HepG2 (cell line): ENCODE data around the gene MAP9. TPM values are rescaled to one million over a fixed set of nuclear protein-coding genes. Genes with fewer than 3 reads are reported as not detected.
"Not testable (repeated sequence)": the region's sequence is repeated elsewhere in the genome, so short reads cannot be mapped to it uniquely, and the experiment has no call there.

ENCODE experiments used
- ATAC-seq: fragments of 200-7000 bp; cut with Tn5 transposase; 3 replicates; pipeline ENCODE4 v1.9.1; 2020; ENCODE audit warnings: mild to moderate bottlenecking, moderate library complexity
- BruUV-seq: library from RNA; stranded (reverse); fragments of 400-500 nt; replicated peaks from 2 replicates; lab custom pipeline; 2021; lab: Mats Ljungman, UMichigan
- CTCF ChIA-PET: fragments of 300-600 bp; formaldehyde crosslinking; extraction: SDS; loops from one replicate; lab custom pipeline; 2021; ENCODE audit warnings: low total read pairs, inconsistent platforms, low intra/inter-chr PET ratio; lab: Yijun Ruan, JAX
- POLR2A ChIA-PET: fragments of 350-600 bp; sonication (Branson Sonifier 250); formaldehyde crosslinking; loops from one replicate; lab custom pipeline; 2020; ENCODE audit warnings: antibody characterized with exemption, inconsistent platforms; lab: Yijun Ruan, JAX
- DNase-seq: peaks from one replicate; pipeline ENCODE4 v3.0.0-alpha.2; 2015; ENCODE audit warnings: low spot score
- FAIRE-seq: peaks from 3 replicates; lab custom pipeline; 2011; peaks lifted over from hg19 to GRCh38; lab: Jason Lieb, UNC
- H2AFZ ChIP-seq: one replicate; pipeline ENCODE4 v1.6.1; 2011; ENCODE audit warnings: low read length, inconsistent platforms
- H3K27ac ChIP-seq: fragments of 300-600 bp; 3 replicates; pipeline ENCODE4 v1.8.0; 2011; ENCODE audit warnings: mixed run types, mild to moderate bottlenecking, mixed read lengths, low read length, inconsistent platforms; ENCODE audit not compliant: insufficient read depth; ENCODE audit errors: extremely low read length
- H3K27me3 ChIP-seq, 2 experiments: fragments of 200-600 bp in 1 of 2; 2 replicates in 1 of 2; 3 replicates in 1 of 2; pipeline versions ENCODE4 v1.6.0 to v1.8.0; 2011; ENCODE audit warnings: low read length in 2 of 2, mild to moderate bottlenecking in 2 of 2, moderate library complexity in 2 of 2, inconsistent platforms in 1 of 2; ENCODE audit not compliant: insufficient read depth in 2 of 2, control insufficient read depth in 1 of 2
- H3K36me3 ChIP-seq, 2 experiments: fragments of 200-600 bp in 1 of 2; replicated peaks in 1 of 2; 2 replicates in 1 of 2; 3 replicates in 1 of 2; pipeline versions ENCODE4 v1.5.1 to v1.8.0; 2011; ENCODE audit warnings: low read length in 2 of 2, inconsistent platforms in 1 of 2; ENCODE audit not compliant: insufficient read depth in 2 of 2, control insufficient read depth in 1 of 2
- H3K4me1 ChIP-seq: 2 replicates; pipeline ENCODE4 v1.5.1; 2012; ENCODE audit warnings: low read length, inconsistent platforms; ENCODE audit not compliant: insufficient read depth
- H3K4me2 ChIP-seq: 2 replicates; pipeline ENCODE4 v1.6.0; 2011; ENCODE audit warnings: low read depth, low read length, inconsistent platforms
- H3K4me3 ChIP-seq, 3 experiments: fragments of 200-600 bp in 1 of 3; sonication (generic), shearing (Covaris generic) in 1 of 3; replicated peaks in 1 of 3; 2 replicates each; pipeline ENCODE4 v1.5.1; 2011 to 2016; ENCODE audit warnings: low read length in 3 of 3, inconsistent platforms in 2 of 3, low read depth in 2 of 3, mild to moderate bottlenecking in 2 of 3, control low read depth in 1 of 3, mixed read lengths in 1 of 3; ENCODE audit not compliant: insufficient read depth in 1 of 3
- H3K79me2 ChIP-seq: one replicate; pipeline ENCODE4 v1.6.1; 2011; ENCODE audit warnings: low read length, inconsistent platforms; ENCODE audit not compliant: insufficient read depth
- H3K9ac ChIP-seq: 2 replicates; pipeline ENCODE4 v1.6.0; 2011; ENCODE audit warnings: mild to moderate bottlenecking, low read depth, low read length, inconsistent platforms; ENCODE audit not compliant: insufficient read depth
- H3K9me3 ChIP-seq: 2 replicates; pipeline ENCODE4 v1.5.1; 2012; ENCODE audit warnings: mild to moderate bottlenecking, low read length
- H4K20me1 ChIP-seq: 2 replicates; pipeline ENCODE4 v1.6.0; 2011; ENCODE audit warnings: inconsistent platforms, mild to moderate bottlenecking, low read length, moderate library complexity; ENCODE audit not compliant: insufficient read depth
- GLMP ChIP-seq: sonication (generic); formaldehyde crosslinking; IDR thresholded peaks from 2 replicates; pipeline ENCODE4 v1.9.0; 2021; ENCODE audit warnings: missing genetic modification reagents, mild to moderate bottlenecking, borderline replicate concordance
- GRHL1 ChIP-seq: sonication (generic); formaldehyde crosslinking; conservative IDR thresholded peaks from 2 replicates; pipeline ENCODE4 v1.8.0; 2022; ENCODE audit warnings: missing genetic modification reagents
- NFYB ChIP-seq: sonication (generic); formaldehyde crosslinking; IDR thresholded peaks from 2 replicates; pipeline ENCODE4 v1.4.0; 2020; ENCODE audit warnings: missing genetic modification reagents
- TP53 ChIP-seq: sonication (generic); formaldehyde crosslinking; conservative IDR thresholded peaks from 2 replicates; pipeline ENCODE4 v1.4.0; 2020; ENCODE audit warnings: missing genetic modification reagents
- ZBTB3 ChIP-seq: sonication (generic); formaldehyde crosslinking; IDR thresholded peaks from 2 replicates; pipeline ENCODE4 v1.4.0; 2020; ENCODE audit warnings: low read depth, mild to moderate bottlenecking, moderate library complexity, missing genetic modification reagents, borderline replicate concordance
- ZFP37 ChIP-seq: sonication (generic); formaldehyde crosslinking; IDR thresholded peaks from 2 replicates; pipeline ENCODE4 v1.4.0; 2020; ENCODE audit warnings: missing genetic modification reagents, borderline replicate concordance
- ZNF18 ChIP-seq: sonication (generic); formaldehyde crosslinking; IDR thresholded peaks from 2 replicates; pipeline ENCODE4 v1.8.0; 2022; ENCODE audit warnings: mild to moderate bottlenecking, missing genetic modification reagents; ENCODE audit not compliant: insufficient replicate concordance
- ZNF275 ChIP-seq: sonication (generic); formaldehyde crosslinking; IDR thresholded peaks from 2 replicates; pipeline ENCODE4 v1.8.0; 2022; ENCODE audit warnings: missing genetic modification reagents, mild to moderate bottlenecking, inconsistent platforms, borderline replicate concordance
- WGBS: methylation state at CpG from one replicate; pipeline ENCODE4 v1.1.6; 2017; ENCODE audit warnings: low lambda C conversion rate; 5-methylcytosine and 5-hydroxymethylcytosine counted together
- in situ Hi-C: cut with HindIII; loops from 2 replicates; pipeline ENCODE4 v1.10.0; 2017; ENCODE audit warnings: low pct_unique_long_range_greater_than_20kb; ENCODE audit not compliant: extremely low pct_ligation_motif_present
- intact Hi-C: fragments of 100-400 bp; cut with micrococcal nuclease; formaldehyde crosslinking; loops from one replicate; pipeline ENCODE4 v1.10.0; 2022; ENCODE audit not compliant: unreplicated experiment
- polyA plus RNA-seq, 8 experiments: library from polyadenylated mRNA; depleted of rRNA in 3 of 8; stranded (reverse) in 7 of 8; unstranded in 1 of 8; fragments of >200 nt; fragmentation: Illumina TruSeq in 4 of 8; extraction: Trizol in 4 of 8; gene quantifications; 2 replicates each; pipeline versions ENCODE4 v1.2.1 to v1.2.3, GENCODE V29; 2011 to 2016; ENCODE audit warnings: low read depth in 4 of 8, missing spikeins in 1 of 8, mixed read lengths in 1 of 8; ENCODE audit not compliant: insufficient read depth in 1 of 8
- total RNA-seq, 5 experiments: library from RNA; depleted of rRNA; stranded (reverse); fragments of >200 nt; fragmentation: Illumina TruSeq; extraction: Trizol; gene quantifications; 2 replicates each; pipeline ENCODE4 v1.2.3, GENCODE V29; 2016; ENCODE audit warnings: low read depth in 1 of 5

Gene MAP9
- total and polyA plus RNA-seq, 2 of the 13 experiments (the other 11 are each of a cell fraction or from before 2014, with no cell fraction given): not detected

- DNase-seq, H3K27me3 ChIP-seq, H2AFZ ChIP-seq, H3K4me1 ChIP-seq, ATAC-seq, H4K20me1 ChIP-seq, H3K27ac ChIP-seq, H3K36me3 ChIP-seq, POLR2A ChIA-PET, FAIRE-seq, intact Hi-C loops, H3K4me2 ChIP-seq, H3K9ac ChIP-seq, CTCF ChIA-PET, H3K4me3 ChIP-seq, H3K79me2 ChIP-seq, BruUV-seq: not testable (repeated sequence)
- 20% methylated on average over 11 of the region's 11 CpGs for WGBS
- in situ Hi-C loops: loop anchor here (25.0 kb wide), 1 partner anchor 363 kb away; no protein-coding TSS in a partner anchor
- peaks cover 24% of the 10 kb centered on the region for H3K9me3 ChIP-seq
These were observed 48.0 kb upstream of the MAP9 start for GRCh38 chr4:155424778-155425177.

- H3K27me3 ChIP-seq: no peaks in the 10 kb centered on the region
- no peak for FAIRE-seq
- H2AFZ ChIP-seq: no peak overlapping the region
- no peak overlapping the region for H3K4me2 ChIP-seq
- no peak overlapping the region for H3K4me3 ChIP-seq
- 56% methylated on average over 1 of the region's 1 CpG for WGBS
- ChIA-PET CTCF (no interaction called here), POLR2A (no interaction called here)
- in situ Hi-C loops: no loop called here
- H3K9ac ChIP-seq: no peak overlapping the region
- H4K20me1 ChIP-seq: no peaks in the 10 kb centered on the region
- H3K27ac ChIP-seq: no peak overlapping the region
- BruUV-seq: no TSS peak
- DNase-seq: no peak
- no peaks in the 10 kb centered on the region for H3K36me3 ChIP-seq
- ATAC-seq: no peak
- H3K79me2 ChIP-seq: no peaks in the 10 kb centered on the region
- intact Hi-C loops: no loop called here
- H3K9me3 ChIP-seq: peaks cover 23% of the 10 kb centered on the region
- no peaks in the 10 kb centered on the region for H3K4me1 ChIP-seq
- TF ChIP-seq ZNF18 (CRISPR knock-in tag): no peak
- no peak for TF ChIP-seq ZNF275 (CRISPR knock-in tag)
- TF ChIP-seq ZBTB3 (CRISPR knock-in tag): no peak
- TF ChIP-seq TP53 (CRISPR knock-in tag): no peak
- TF ChIP-seq ZFP37 (CRISPR knock-in tag): no peak
- TF ChIP-seq NFYB (CRISPR knock-in tag): no peak
- TF ChIP-seq GLMP (CRISPR knock-in tag): no peak
- no peak for TF ChIP-seq GRHL1 (CRISPR knock-in tag)
These were observed 46.9 kb upstream of the MAP9 start for GRCh38 chr4:155423671-155424070.
